ENCODE measurements around the gene MKLN1. TPM values are rescaled to one million over a fixed set of nuclear protein-coding genes. Genes with fewer than 3 reads are reported as not detected.

The MKLN1 gene
- polyA plus RNA-seq, 2 of the 4 experiments (the other 2 are of a cell fraction), result 39.6 to 84.5 TPM

DNA sequence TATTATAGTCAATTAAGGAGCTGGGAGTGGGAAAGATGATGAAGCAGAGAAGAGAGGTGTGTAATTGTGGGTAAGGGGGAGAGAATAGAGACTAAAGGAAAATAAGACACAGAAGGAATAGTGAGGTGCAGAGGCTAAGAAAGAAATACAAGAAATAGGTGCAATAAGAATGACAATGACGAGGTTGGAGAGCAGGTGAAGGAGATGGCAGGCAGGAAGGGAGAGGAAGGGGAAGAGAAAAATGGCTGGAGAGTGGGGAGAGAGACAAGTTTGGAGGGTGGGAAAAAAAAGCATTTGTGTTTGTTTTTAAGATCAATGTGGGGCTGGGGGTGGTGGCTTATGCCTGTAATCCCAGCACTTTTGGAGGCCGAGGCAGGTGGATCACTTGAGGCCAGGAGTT is 27.6 kb upstream of the MKLN1 start (continued):
- no peak for TF ChIP-seq E2F6 (IDR thresholded peaks at IDR 0.05; ENCODE audit: borderline replicate concordance, low read depth)
- TF ChIP-seq POLR2AphosphoS2 (conservative IDR thresholded peaks at IDR 0.05; ENCODE audit: low read length), result no peak
- TF ChIP-seq TP53 (CRISPR knock-in tag; IDR thresholded peaks at IDR 0.05), result no peak
- no peak for TF ChIP-seq HEYL (CRISPR knock-in tag; IDR thresholded peaks at IDR 0.05)
- TF ChIP-seq JUNB (IDR thresholded peaks at IDR 0.05), result no peak
- no peak for TF ChIP-seq KDM1A (IDR thresholded peaks at IDR 0.05; ENCODE audit: low read depth)

- no peak overlapping the region for H3K4me3 ChIP-seq
- no peak overlapping the region for H3K4me2 ChIP-seq
- WGBS (ENCODE audit: missing lambda C conversion rate), result 80% methylated on average over 8 of the region's 8 CpGs
- peak overlapping the region; percentile 11 to 14; a peak in 1 of 6 replicates for H3K27ac ChIP-seq
- TF ChIP-seq CHD4 (IDR thresholded peaks at IDR 0.05; ENCODE audit: borderline replicate concordance) (no peak), ZNF302 (CRISPR knock-in tag; IDR thresholded peaks at IDR 0.05) (no peak), NR3C1 (IDR thresholded peaks at IDR 0.05) (no peak)
- POLR2A ChIA-PET, result no interaction called here
- peaks cover 2% of the 10 kb centered on the region; the same call in 1 of the 3 replicates for H3K9me3 ChIP-seq
- DNase-seq (ENCODE audit: low read depth in 1 of 2, low spot score in 1 of 2) (no peak), FAIRE-seq (no peak), ATAC-seq (no peak)
- peaks cover 35% of the 10 kb centered on the region for H3K4me1 ChIP-seq
- CTCF ChIA-PET, result interaction anchor here (1.0 kb wide), 1 partner anchor 68 kb away, joined by 3 read pairs; no protein-coding TSS in a partner anchor
Observed at GRCh38 chr7:131300572-131301466, 26.9 kb upstream of the MKLN1 start.

DNA sequence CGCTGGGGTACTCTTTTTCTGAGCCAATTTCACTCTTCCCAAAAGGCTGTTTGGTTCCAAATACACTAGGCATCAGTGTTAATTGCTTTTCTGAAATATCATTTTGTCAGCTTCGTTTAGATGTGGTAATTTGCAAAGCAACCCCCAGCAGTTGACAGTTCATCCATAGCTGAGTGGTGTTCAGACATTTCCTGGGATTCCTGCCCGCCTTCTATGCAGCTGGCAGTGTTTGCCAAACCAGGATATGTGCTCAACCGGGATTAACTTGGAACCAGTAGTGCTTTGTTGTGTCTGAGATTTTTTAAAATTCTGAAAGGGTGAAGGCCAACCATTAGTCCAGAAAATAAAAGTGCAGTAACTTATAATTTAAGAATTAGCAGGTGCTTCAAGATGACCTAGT is 25.2 kb upstream of the MKLN1 start:
- 82% methylated on average over 4 of the region's 4 CpGs for WGBS (ENCODE audit: missing lambda C conversion rate)
- ChIA-PET CTCF (interaction anchor here (0.8 to 3.8 kb wide), 15 partner anchors 11 to 262 kb away, joined by 3 to 12 read pairs (median 4); no protein-coding TSS in a partner anchor), POLR2A (interaction anchor here (1.3 kb wide), 1 partner anchor 193 kb away, joined by 7 read pairs; no protein-coding TSS in a partner anchor)
- ATAC-seq, result no peak
- peak overlapping the region; percentile 14 to 69; a peak in 5 of 6 replicates for H3K27ac ChIP-seq
- H3K4me3 ChIP-seq, result no peak overlapping the region
- H3K4me2 ChIP-seq, result no peak overlapping the region
- peaks cover 34% of the 10 kb centered on the region for H3K4me1 ChIP-seq
- TF ChIP-seq CBX2 (IDR thresholded peaks at IDR 0.05; ENCODE audit: borderline replicate concordance, low read depth) (no peak), ESRRA (IDR thresholded peaks at IDR 0.05; ENCODE audit: borderline replicate concordance, low read length) (no peak), EHMT2 (IDR thresholded peaks at IDR 0.05; ENCODE audit: low read depth) (no peak), HEYL (CRISPR knock-in tag; IDR thresholded peaks at IDR 0.05) (no peak), HDAC2 (IDR thresholded peaks at IDR 0.05) (no peak), E2F6 (IDR thresholded peaks at IDR 0.05; ENCODE audit: borderline replicate concordance, low read depth) (no peak), GATA3 (IDR thresholded peaks at IDR 0.05; ENCODE audit: borderline replicate concordance) (no peak)
- TF ChIP-seq, protein P1, sequence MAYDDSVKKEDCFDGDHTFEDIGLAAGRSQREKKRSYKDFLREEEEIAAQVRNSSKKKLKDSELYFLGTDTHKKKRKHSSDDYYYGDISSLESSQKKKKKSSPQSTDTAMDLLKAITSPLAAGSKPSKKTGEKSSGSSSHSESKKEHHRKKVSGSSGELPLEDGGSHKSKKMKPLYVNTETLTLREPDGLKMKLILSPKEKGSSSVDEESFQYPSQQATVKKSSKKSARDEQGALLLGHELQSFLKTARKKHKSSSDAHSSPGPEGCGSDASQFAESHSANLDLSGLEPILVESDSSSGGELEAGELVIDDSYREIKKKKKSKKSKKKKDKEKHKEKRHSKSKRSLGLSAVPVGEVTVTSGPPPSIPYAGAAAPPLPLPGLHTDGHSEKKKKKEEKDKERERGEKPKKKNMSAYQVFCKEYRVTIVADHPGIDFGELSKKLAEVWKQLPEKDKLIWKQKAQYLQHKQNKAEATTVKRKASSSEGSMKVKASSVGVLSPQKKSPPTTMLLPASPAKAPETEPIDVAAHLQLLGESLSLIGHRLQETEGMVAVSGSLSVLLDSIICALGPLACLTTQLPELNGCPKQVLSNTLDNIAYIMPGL (CRISPR knock-in tag; IDR thresholded peaks at IDR 0.05; ENCODE audit: borderline replicate concordance), result no peak
- peaks cover 19% of the 10 kb centered on the region for H3K9me3 ChIP-seq
- no peak for FAIRE-seq
- no peak for DNase-seq (ENCODE audit: low read depth in 1 of 2, low spot score in 1 of 2)
